Middle frontal gyrus (tissue), 1 donor: ENCODE measurements around the gene NTM.

Experiments used
- DNase-seq: peaks from one replicate; pipeline ENCODE4 v3.0.0-alpha.2; 2015; ENCODE audit warnings: low spot score; ENCODE audit errors: extremely low spot score

Gene NTM

GRCh38 chr11:131463162-131463561, 92.7 kb downstream of the NTM start:
- no peak for DNase-seq

GRCh38 chr11:131463649-131464425, 93.4 kb downstream of the NTM start:
- DNase-seq, result no peak

GRCh38 chr11:131464461-131464860, 94.0 kb downstream of the NTM start:
- DNase-seq, result no peak

GRCh38 chr11:131465039-131465438, 94.6 kb downstream of the NTM start:
- DNase-seq, result no peak

- DNase-seq, result no peak
Observed at GRCh38 chr11:131465746-131466145, 95.3 kb downstream of the NTM start.

- no peak for DNase-seq
Observed at GRCh38 chr11:131467645-131468394, 97.4 kb downstream of the NTM start.

GRCh38 chr11:131468565-131468964, 98.2 kb downstream of the NTM start:
- DNase-seq, result no peak

- no peak for DNase-seq
Observed at GRCh38 chr11:131470216-131470925, 100.0 kb downstream of the NTM start.

- no peak for DNase-seq
Observed at GRCh38 chr11:131471976-131472375, 101.6 kb downstream of the NTM start.

- DNase-seq, result no peak
Observed at GRCh38 chr11:131474947-131475346, 104.5 kb downstream of the NTM start.

- DNase-seq, result no peak
Observed at GRCh38 chr11:131476266-131476665, 105.9 kb downstream of the NTM start.

- no peak for DNase-seq
Observed at GRCh38 chr11:131478341-131478740, 107.9 kb downstream of the NTM start.

- no peak for DNase-seq
Observed at GRCh38 chr11:131481303-131481702, 110.9 kb downstream of the NTM start.

- DNase-seq, result no peak
Observed at GRCh38 chr11:131481971-131482370, 111.6 kb downstream of the NTM start.

GRCh38 chr11:131483453-131483852, 113.0 kb downstream of the NTM start:
- no peak for DNase-seq

- DNase-seq, result no peak
Observed at GRCh38 chr11:131483877-131484276, 113.5 kb downstream of the NTM start.

- no peak for DNase-seq
Observed at GRCh38 chr11:131486100-131486499, 115.7 kb downstream of the NTM start.

- DNase-seq, result no peak
Observed at GRCh38 chr11:131486937-131487635, 116.7 kb downstream of the NTM start.

- no peak for DNase-seq
Observed at GRCh38 chr11:131488238-131488637, 117.8 kb downstream of the NTM start.

- DNase-seq, result no peak
Observed at GRCh38 chr11:131491503-131491902, 121.1 kb downstream of the NTM start.

GRCh38 chr11:131495423-131495822, 125.0 kb downstream of the NTM start:
- DNase-seq, result no peak
